Activated B cell treated with CpG ODN at 0.5 μM for 24 hours (primary cell): ENCODE measurements around the gene MYO1A. TPM values are rescaled to one million over a fixed set of nuclear protein-coding genes. Genes with fewer than 3 reads are reported as not detected.

Source experiments
- ATAC-seq: fragments of 200-7000 bp; cut with Tn5 transposase; one replicate; pipeline ENCODE4 v1.10.0; 2021; ENCODE audit warnings: low read depth, mild to moderate bottlenecking, moderate library complexity
- CTCF ChIA-PET: fragments of 350-600 bp; sonication (Branson Sonifier 250); formaldehyde crosslinking; loops from one replicate; lab custom pipeline; 2021; ENCODE audit warnings: antibody characterized with exemption; lab: Charles Lee
- POLR2A ChIA-PET: fragments of 350-600 bp; sonication (Branson Sonifier 250); formaldehyde crosslinking; loops from one replicate; lab custom pipeline; 2021; ENCODE audit warnings: antibody characterized with exemption; lab: Charles Lee
- DNase-seq: peaks from one replicate; pipeline ENCODE4 v3.0.0; 2022
- H3K27ac Mint-ChIP-seq: one replicate; pipeline ENCODE4 v1.8.0; 2020; ENCODE audit warnings: mixed read lengths
- H3K27me3 Mint-ChIP-seq: one replicate; pipeline ENCODE4 v1.8.0; 2021; ENCODE audit warnings: mixed read lengths
- H3K36me3 Mint-ChIP-seq: one replicate; pipeline ENCODE4 v1.8.0; 2021; ENCODE audit warnings: low read depth, mixed read lengths
- H3K4me1 Mint-ChIP-seq: one replicate; pipeline ENCODE4 v1.8.0; 2021; ENCODE audit warnings: mixed read lengths
- H3K4me3 Mint-ChIP-seq: one replicate; pipeline ENCODE4 v1.8.0; 2020; ENCODE audit warnings: mild to moderate bottlenecking, mixed read lengths
- H3K9me3 Mint-ChIP-seq: one replicate; pipeline ENCODE4 v1.8.0; 2020; ENCODE audit warnings: mixed read lengths
- CTCF ChIP-seq: fragments of 200-600 bp; IDR thresholded peaks from one replicate; pipeline ENCODE4 v1.8.0; 2022; ENCODE audit warnings: antibody characterized with exemption, mild to moderate bottlenecking
- intact Hi-C: fragments of 100-400 bp; cut with micrococcal nuclease; formaldehyde crosslinking; loops from one replicate; pipeline ENCODE4 v1.15.1; 2024
- total RNA-seq: library from RNA; stranded (reverse); gene quantifications from 2 replicates; pipeline ENCODE4 v1.2.3, GENCODE V29; 2022

The MYO1A gene
- total RNA-seq, 1 donor from 2014 or later: 0.71 TPM

GRCh38 chr12:56980941-56981530 is 68.9 kb downstream of the MYO1A start:
- H3K4me1 Mint-ChIP-seq: no peaks in the 10 kb centered on the region
- intact Hi-C loops: no loop called here
- H3K9me3 Mint-ChIP-seq: peaks cover 3% of the 10 kb centered on the region
- POLR2A ChIA-PET: no interaction called here
- DNase-seq: no peak
- CTCF ChIA-PET: no interaction called here
- no peak for TF ChIP-seq CTCF
- H3K36me3 Mint-ChIP-seq: no peaks in the 10 kb centered on the region
- no peak overlapping the region for H3K27ac Mint-ChIP-seq
- no peak overlapping the region for H3K4me3 Mint-ChIP-seq
- no peaks in the 10 kb centered on the region for H3K27me3 Mint-ChIP-seq
- no peak for ATAC-seq

GRCh38 chr12:56980268-56980667 is 69.7 kb downstream of the MYO1A start:
- CTCF ChIA-PET: no interaction called here
- intact Hi-C loops: no loop called here

GRCh38 chr12:56979628-56980027 is 70.3 kb downstream of the MYO1A start:
- no peak for ATAC-seq
- intact Hi-C loops: no loop called here
- POLR2A ChIA-PET: no interaction called here

More at GRCh38 chr12:56980268-56980667, 69.7 kb downstream of the MYO1A start:
- Mint-ChIP-seq H3K36me3 (no peaks in the 10 kb centered on the region), H3K4me1 (no peaks in the 10 kb centered on the region), H3K27me3 (no peaks in the 10 kb centered on the region), H3K9me3 (peaks cover 3% of the 10 kb centered on the region), H3K4me3 (no peak overlapping the region), H3K27ac (no peak overlapping the region)
- no peak for ATAC-seq
- TF ChIP-seq CTCF: no peak
- DNase-seq: no peak
- POLR2A ChIA-PET: no interaction called here

More at GRCh38 chr12:56979628-56980027, 70.3 kb downstream of the MYO1A start:
- H3K27me3 Mint-ChIP-seq: no peaks in the 10 kb centered on the region
- H3K36me3 Mint-ChIP-seq: no peaks in the 10 kb centered on the region
- no peak for DNase-seq
- CTCF ChIA-PET: no interaction called here
- H3K4me1 Mint-ChIP-seq: no peaks in the 10 kb centered on the region
- H3K27ac Mint-ChIP-seq: no peak overlapping the region
- TF ChIP-seq CTCF: no peak
- peaks cover 3% of the 10 kb centered on the region for H3K9me3 Mint-ChIP-seq
- no peak overlapping the region for H3K4me3 Mint-ChIP-seq

Other genes with a start within 250 kb of the MYO1A start
- gene SDR9C7, start 115.7 kb downstream of the MYO1A start, total RNA-seq: not detected in 2 replicates
- gene RDH16, start 92.5 kb downstream of the MYO1A start, total RNA-seq: 0.47 and 0.76 TPM in 2 replicates
- 12.6 and 13.3 TPM in 2 replicates for gene ZBTB39, start 43.6 kb downstream of the MYO1A start, total RNA-seq
- not detected in 2 replicates for gene TAC3, start 33.6 kb downstream of the MYO1A start, total RNA-seq
- 23.0 and 27.6 TPM in 2 replicates for gene NEMP1, start 28.7 kb upstream of the MYO1A start, total RNA-seq
- gene NAB2, start 39.0 kb upstream of the MYO1A start, total RNA-seq: 20.4 and 22.1 TPM in 2 replicates
- 635 and 745 TPM in 2 replicates for gene STAT6, start 61.2 kb upstream of the MYO1A start, total RNA-seq
- 0.56 and 0.95 TPM in 2 replicates for gene LRP1, start 78.4 kb upstream of the MYO1A start, total RNA-seq
- not detected in 2 replicates for gene LRP1-AS, start 97.5 kb upstream of the MYO1A start, total RNA-seq
- 3.4 and 3.5 TPM in 2 replicates for gene NXPH4, start 166.7 kb upstream of the MYO1A start, total RNA-seq
- gene SHMT2, start 179.6 kb upstream of the MYO1A start, total RNA-seq: 268 and 270 TPM in 2 replicates
- 4.6 and 5.5 TPM in 2 replicates for gene STAC3, start 201.1 kb upstream of the MYO1A start, total RNA-seq